Measurements from ENCODE around the gene KRT10.

The KRT10 gene

DNA sequence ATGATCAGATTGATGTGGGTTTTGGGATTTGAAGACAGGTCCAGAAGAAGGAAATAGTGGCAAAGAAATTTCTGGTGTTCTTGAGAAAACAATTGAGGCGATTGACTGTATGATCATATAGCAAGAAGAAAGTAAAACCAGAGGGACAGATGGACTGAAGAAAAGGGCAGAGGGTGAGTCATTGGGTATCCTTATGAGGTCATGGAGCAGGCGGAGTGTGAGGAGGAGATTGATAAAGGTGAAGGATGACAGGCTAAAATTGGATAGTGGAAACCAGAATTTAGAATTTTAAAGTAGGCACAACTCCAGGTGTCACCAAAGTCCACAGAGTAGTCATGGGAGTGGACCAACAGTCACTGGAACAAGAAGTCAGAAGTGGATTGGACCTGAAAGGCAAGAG is 21.3 kb downstream of the KRT10 start:
- DNase-seq, result no peak

- no peak for DNase-seq
These were observed 22.0 kb downstream of the KRT10 start for GRCh38 chr17:40800381-40800780.

GRCh38 chr17:40799859-40800258 is 22.6 kb downstream of the KRT10 start, which contains the start of gene KRT28:
Gene KRT28 (minus strand): TSS chr17:40799959. CDS start chr17:40799893, 66 bp downstream.
- DNase-seq, result no peak

DNA sequence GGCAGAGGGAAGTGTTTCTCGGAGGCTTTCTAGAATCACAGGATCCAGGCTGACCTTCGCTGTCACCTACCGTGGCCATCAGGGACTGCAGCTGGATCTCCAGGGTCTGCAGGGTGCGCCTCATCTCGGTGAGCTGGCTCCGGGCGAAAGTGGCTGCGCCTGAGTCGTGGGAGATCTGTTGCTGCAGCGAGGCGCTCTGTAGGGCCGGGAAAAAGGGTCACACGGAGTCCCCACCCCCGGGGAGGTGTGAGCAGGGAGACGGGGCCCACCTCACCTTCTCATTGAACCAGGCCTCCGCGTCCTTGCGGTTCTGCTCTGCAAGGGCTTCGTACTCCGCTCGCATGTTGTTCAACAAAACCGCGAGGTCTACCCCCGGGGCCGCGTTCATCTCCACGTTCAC is 25.6 kb downstream of the KRT10 start:
- DNase-seq, result no peak

DNA sequence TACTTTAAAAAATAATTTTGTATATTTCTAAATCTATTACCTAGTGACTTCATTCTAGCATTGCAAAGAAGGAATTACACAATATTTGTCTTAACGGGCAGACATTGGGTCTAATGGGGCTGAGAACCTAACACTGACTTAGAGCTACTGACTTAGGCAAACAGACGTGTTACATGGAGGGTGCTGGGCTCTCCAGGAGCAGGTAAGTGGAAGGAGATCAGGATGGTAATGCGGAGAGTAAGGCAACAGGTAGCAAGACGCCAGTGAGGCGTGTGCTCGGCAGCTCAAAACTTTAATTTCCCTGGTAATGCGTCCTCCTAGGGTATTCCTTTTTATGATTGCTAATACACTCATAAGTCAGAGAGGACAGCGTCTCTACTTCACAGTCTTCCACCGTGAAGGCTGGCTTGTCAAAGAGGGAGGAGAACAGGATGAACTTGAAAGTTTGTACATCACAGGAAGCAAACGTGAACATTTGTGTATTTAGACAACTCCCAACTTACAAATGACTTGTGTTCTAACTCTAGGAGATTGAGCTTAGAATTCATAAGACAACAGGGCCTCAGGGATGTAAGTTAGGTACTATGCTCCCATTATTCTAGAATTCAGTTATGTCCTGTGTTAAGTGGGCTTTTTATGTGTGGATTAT is 27.3 kb downstream of the KRT10 start:
- DNase-seq, result no peak

- no peak for DNase-seq
These were observed 27.9 kb downstream of the KRT10 start for GRCh38 chr17:40794466-40794865.

DNA sequence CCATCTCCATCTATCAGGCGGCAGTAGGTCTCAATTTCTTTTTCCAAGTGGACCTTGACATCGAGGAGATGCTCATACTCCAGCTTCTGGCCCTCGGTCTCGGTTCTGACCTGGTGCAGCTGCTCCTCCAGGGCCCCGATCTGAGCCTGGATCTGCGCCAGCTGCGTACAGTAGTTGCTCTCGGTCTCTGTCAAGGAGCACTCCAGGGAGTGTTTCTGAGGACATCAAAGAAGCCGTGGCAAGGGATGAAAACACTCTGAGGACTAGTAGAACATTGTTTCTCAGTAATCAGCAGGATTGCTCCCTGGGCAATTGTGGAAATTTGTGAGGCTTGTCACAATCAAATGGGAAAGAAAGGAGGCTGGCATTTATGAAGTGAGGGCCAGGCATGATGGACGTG is 28.6 kb downstream of the KRT10 start:
- DNase-seq, result no peak

- peak; percentile 76 for DNase-seq
These were observed 30.5 kb downstream of the KRT10 start for GRCh38 chr17:40791787-40792436.

- peak; percentile 63 for DNase-seq
These were observed 31.3 kb downstream of the KRT10 start for GRCh38 chr17:40791111-40791510.

GRCh38 chr17:40782450-40782849 is 40.0 kb downstream of the KRT10 start, which contains the start of gene KRT27:
Gene KRT27 (minus strand): TSS chr17:40782550. CDS start chr17:40782493, 57 bp downstream.
- no peak for DNase-seq

DNA sequence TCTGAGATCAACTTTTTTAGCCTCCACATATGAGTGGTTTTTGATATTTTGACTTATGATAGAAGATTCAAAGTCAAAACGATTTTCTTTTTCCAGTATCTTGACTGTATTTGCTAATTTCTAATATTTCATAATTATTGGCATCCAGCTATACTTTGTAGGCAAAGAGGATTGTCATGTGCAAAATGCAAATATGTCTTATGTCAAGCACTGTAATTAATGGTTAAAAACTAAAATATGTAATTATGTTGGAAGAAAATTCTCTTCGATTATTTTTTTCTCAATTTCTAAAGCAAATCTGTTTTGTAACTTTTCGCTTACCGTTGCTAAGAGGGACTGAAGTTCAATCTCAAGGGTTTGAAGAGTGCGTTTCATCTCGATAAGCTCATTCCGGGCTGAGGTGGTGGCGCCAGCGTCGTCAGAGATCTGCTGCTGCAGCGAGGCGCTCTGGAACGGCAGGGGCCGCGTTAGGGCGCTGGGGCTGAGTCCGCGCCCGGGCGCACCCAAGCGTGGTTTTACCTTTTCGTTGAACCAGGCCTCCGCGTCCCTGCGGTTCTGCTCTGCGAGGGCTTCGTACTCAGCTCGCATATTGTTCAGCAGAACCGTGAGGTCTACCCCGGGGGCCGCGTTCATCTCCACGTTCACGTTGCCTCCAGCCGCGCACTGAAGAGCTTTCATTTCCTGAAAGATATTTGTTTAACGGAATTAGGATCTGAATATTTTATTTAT is 43.1 kb downstream of the KRT10 start:
- DNase-seq, result peak; percentile 43

GRCh38 chr17:40778461-40778860 is 44.0 kb downstream of the KRT10 start:
- DNase-seq, result no peak

DNA sequence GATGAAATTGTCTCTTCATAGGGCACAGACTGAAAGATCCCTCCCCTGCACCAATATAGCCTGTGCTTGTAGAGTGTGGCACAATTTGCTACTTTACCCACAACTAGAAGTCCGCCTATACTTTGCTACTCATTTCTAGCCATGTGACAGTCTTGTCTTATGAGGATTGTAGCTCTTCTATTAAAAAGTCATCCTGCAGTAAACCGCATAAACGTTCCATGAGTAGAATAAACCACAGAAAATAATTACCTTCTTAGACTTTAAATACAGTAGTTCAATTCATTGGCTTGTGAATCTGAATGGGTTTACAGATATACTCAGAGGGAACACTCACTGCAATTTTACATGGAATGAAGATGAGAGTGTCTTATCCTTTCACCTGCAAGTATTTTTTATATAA is 44.4 kb downstream of the KRT10 start:
- no peak for DNase-seq

DNA sequence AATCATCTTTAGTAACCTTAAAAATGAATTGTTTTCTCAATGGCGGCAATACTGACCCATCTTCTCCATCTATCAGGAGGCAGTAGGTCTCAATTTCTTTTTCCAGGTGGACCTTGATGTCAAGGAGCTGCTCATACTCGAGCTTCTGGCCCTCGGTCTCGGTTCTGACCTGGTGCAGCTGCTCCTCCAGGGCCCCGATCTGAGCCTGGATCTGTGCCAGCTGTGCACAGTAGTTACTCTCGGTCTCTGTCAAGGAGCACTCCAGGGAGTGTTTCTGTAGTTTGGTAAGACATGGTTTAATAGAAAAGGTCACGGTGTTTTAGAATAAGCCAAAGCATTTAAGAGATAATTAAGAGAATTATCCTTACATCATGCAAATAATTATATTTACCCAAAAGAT is 45.0 kb downstream of the KRT10 start:
- no peak for DNase-seq

GRCh38 chr17:40775945-40776344 is 46.5 kb downstream of the KRT10 start:
- DNase-seq, result no peak

GRCh38 chr17:40772101-40772500 is 50.3 kb downstream of the KRT10 start, which contains the start of gene KRT26:
Gene KRT26 (minus strand): TSS chr17:40772201. CDS start chr17:40772113, 88 bp downstream.
- DNase-seq, result no peak
